NK-92 treated with Interleukin-12 subunit alpha and Interleukin-12 subunit beta, amount 100 ng/mL, for 24 hours (cell line): ENCODE data around the gene EPHA10.

Source experiments
- DNase-seq: peaks from one replicate; lab custom pipeline; 2025; lab: John Stamatoyannopoulos, UW

Gene EPHA10

DNA sequence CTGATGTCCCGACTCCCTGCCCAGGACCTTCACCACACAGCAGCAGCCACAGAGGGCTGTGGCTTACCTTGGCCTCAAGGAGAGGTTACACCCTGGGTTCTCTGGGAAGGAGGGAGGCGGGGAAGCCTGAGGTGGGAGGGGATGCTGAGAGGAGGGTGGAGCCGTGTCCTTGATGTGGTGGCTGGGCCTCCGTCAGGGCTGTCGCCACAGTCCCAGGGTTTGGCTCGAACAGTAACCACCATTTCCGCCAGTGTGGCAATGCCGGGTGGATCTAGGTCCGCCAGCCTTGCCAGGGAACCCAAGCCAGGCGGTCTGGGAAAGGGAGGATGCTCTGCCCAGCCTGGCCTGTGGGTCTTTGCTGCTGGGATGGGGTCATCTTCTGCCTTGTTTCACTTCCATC is 91.0 kb downstream of the EPHA10 start:
- no peak for DNase-seq

DNA sequence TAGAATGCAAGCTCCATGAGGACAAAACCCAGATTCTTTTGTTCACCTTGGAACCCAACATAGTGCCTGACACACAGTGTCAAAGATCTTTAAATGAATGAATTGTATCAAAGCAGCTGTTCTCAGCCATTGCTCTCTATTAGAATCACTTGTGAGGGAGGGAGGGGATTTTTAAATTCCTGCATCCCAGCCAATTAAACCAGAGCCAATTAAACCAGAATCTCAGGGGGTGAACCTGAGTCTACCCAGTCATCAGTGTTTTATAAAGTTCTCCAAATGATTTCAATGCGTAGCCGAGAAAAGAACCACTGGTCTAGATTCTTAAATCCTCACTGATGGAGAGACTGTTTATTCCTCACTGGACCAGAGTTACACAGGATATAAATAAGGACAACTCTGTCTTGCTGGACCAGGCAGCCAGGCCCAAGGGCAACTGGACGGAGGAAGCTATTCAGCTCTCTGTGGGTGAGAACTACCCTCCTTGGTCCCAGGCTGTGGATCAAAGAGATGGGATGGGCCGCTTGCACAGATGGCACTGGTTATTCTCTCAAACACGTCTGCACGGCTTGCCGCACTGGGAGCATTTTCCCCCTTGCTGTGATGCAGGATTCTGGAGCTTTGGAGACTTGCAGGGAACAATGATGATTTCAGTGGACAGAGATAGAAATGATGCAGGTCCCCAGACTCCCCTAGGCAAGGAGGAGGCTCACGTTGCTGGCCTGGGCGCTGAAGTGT is 92.6 kb downstream of the EPHA10 start:
- no peak for DNase-seq

DNA sequence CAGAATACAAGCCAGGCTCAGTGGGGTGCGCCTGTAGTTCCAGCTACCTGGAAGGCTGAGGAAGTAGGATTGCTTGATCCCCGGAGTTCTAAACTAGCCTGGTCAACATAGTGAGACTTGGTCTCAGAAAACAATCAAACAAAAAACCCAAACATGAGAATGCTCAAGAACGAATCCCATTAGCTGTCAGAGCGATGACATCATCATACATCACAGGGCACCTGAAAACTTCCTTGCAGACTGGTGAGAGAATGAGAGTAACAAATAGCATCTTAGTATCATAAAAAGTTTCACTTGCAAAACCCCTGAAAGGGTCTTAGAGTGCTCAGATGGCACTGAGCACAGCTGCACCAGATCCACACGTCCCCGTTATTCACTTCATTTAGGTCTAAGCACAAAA is 93.7 kb downstream of the EPHA10 start:
- DNase-seq, result no peak

DNA sequence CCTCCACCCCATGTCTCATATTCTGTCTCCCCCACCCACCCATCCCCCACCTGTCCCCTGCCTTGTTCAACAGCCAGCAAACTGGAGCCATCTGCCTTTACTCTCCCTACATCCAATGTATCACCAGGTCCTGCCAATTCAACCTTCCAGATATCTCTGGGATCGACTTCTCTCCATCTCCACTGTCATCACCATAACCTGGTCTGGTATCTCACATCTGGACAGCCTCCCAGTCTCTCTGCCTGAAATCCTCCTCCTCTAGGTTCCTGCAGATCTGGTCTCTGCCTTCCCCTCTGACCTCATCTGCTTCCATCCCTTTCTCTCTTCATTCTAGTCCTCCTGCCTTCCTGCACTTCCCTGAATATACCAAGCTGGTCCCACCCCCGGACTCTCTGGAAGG is 94.8 kb downstream of the EPHA10 start:
- DNase-seq, result no peak

DNA sequence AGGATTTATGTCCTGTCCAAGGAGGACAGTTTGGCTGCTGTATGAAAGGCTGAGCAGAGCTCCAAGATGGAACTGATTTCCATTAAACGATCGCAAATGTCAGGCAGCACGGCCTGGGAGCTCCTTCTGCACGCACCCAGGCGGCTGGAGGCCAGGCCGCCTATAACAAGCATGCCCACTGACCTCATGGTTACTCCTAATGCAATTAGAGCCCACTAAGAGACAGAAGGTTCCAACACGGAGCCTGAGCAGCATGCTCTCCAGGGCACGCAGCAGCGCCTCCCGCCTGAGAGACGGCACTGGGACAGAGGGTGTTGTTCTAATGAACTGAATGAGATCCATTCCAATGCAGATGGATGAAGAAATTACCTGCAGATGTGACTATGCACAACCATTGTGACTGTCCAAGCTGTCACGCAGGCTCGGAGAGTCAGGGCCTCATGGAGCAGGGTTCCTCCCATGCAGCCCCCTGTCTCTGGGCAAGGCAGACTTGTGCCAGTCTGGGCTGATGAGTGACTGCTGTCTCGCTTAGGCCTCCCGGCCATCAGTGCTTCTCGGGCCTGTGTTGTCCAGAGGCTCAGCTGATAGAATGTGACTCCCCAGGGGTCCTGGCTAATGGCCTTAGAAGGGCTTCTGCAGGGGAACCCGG is 97.8 kb downstream of the EPHA10 start:
- no peak for DNase-seq

DNA sequence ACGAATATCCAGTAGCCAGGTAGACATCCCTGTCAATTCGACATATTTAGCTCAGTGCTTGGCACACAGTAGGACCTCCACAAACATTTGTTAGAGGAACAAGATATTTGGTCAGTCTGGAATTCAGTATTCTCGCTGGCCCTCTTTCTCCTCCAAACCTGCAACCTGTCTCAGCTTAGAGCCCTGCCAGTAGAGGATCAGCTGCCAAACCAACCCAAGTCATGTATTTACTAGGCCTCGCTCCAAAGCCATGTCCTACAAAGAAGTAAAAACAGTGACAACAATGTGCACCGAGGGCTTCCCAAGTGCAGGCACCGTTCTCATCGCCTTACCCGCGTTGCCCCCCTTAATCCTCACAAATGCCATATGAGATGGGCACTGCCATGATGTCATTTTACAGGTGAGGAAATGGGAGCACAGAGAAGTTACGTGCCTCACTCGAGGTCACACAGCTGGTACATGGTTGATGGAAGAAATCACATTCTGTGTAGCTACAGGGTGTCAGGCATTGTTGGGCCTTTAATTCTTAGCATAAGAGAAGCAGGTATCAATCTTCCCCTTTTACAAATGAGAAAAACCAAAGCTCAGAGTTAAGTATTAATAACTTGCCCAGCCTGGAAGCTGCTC is 98.6 kb downstream of the EPHA10 start:
- DNase-seq, result no peak
